Measurements from ENCODE around the gene VSTM2B.

Gene VSTM2B

DNA sequence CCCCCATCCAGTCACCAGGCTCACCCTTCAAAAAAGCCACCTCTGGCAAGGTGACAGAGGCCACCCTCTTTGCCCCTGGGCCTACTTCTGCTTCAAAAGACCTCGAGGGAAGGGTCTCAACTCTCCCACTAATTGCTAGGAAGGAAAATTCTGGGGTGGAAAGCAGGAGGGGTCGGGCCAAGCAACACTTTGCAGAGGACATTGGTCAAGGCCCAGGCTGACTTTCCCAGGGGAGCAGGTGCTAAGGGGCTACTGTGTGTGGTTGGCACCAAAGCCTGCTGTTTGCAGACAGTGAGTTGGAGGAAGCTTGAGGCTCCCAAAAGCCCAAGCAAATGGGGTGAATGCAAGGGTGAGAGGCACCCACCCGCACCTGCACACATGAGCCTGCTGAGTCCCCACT lies 28.6 kb upstream of the VSTM2B start:
- no peak for DNase-seq

DNA sequence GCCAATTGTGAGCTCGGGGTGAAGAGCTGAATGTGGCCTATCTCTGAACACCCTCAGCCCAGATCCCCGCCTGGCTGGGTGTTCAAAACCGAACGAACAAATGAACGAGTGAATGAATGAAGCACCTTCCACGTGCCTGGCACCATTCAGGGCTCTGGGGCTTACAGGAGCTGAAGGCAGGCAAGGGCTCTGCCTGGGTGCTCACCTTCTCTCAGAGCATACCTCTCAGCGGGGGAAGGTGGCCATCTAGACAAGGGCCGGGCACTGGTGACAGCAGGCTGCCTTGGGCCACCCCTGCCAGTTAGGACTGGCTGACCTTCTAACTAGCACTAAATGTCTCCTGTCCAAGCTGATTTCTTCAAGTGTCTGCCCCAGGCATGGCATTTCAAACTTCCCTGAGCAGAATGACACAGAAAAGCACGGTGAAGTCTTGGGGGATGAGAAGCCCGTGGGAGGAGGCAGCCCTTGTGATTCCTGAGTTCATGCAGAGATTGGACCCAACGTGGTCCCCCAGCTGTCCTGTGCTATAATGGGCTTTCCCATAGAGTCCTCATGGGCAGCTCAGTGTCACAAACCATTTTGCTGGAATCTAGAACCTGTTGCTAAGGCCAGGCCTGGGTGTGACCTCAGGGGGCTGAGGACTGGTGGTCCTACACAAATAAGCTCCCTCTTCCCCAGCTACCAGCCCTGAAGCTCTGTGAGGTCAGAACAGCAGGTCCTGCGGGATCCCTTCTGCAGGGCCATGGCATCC lies 27.9 kb upstream of the VSTM2B start:
- DNase-seq: no peak

DNA sequence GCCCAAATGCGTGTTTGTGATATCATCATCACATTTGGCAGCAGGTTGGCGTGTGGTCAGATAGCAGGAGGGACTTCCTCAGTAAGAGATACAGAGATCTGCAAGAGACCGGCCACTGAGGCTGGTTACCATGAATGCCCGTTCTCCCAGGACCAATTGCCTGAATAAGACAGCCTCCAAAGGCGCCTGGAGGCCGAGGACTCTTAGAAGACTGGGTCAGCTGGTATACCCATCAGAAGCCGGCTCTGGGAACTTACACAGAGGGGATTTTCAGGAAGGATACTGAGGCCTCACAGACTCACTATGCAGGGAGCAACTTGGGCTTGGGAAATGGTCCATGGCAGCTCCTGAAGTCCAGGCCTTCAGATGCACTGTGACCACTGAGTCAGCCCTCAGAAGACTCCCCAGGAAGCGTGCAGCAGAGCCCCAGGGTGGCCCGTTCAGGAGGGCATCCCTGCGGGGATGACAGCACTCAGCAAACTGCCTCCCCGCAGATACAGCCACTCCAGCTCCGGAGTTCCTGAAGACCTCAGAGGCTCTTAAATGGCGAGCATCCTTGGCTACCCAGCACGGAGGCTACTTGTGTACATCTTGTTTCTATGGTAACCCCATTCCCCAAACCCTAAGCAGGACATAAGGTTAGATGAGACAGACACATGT lies 26.4 kb upstream of the VSTM2B start:
- DNase-seq: no peak

DNA sequence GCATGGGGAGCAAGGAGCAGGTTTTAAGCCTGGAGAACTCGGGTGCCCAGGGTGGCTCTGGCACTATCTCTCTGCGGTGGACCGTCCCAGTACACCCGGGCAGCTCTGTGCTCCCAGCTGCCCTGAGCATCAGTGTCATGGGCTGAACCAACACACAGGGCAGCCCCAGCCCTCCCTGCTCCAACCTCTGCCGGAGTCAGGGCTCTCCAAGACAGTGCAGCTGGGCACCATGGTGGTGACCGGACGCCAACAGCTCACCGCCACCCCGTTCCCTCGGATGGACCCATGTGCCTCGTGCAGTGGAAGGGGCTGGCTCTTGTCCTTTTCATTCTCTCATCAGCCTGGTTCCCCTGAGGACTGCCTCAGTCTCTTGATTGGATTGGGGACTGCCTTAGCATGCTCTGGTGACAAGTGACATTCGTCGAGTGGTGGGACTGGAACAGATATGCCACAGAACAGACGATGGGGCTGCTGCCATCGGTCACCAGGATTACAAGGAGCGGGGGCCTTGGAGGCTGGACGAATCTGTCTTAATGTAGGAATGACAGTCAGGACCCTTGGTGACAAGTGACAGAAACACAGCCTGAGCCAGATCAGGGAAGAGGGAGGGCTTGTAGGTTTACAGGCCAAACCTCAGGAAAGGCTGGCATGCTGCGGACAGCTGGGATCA lies 25.7 kb upstream of the VSTM2B start:
- DNase-seq: no peak

DNA sequence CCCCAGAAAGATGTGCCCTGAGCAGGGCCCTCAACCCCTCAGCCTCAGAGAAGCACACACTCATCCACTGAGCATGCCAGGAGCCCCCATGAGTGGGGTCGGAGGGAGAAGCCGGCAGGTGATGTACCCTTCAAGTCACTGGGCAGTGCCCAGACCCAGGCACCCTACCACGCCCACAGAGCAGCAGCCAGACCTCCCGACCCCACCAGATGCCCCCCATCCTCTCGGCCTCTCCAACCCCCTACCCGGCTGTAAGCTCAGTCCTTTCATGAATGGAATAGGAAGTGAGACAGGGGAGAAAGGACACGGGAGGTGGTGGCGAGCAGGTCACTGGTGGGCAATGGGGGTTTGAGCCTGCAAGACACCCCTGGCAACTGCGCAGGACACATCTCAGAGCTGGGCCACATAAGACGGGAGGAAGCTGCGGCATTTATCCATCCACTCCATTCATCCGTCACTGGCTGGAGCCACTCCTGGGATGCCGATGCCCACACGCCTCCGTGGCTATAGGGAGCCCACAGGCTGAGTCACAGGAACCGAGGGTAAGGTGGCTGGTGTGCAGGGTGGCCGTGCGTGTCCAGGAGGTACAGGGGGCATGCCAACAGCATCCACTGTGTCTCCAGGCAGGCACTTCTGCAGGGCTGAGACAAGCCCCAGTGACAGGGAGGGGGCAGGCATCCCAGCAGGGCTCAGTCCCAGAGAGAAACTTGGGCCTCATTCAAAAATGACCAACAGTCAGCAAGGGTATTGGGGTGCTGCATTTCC lies 23.8 kb upstream of the VSTM2B start:
- no peak for DNase-seq

DNA sequence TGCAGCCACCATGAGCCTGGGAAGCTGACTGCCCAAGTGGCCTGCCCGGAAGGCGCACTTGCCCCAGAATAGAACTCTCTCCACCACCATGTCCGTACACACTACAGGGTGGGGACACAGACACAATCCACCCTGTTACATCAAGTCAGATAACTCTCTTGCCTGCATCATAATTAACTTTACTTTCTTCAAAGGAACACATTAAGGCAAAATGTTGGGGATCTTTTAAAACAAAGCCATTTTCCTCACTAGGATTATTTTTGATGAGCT lies 23.3 kb upstream of the VSTM2B start:
- DNase-seq: no peak

DNA sequence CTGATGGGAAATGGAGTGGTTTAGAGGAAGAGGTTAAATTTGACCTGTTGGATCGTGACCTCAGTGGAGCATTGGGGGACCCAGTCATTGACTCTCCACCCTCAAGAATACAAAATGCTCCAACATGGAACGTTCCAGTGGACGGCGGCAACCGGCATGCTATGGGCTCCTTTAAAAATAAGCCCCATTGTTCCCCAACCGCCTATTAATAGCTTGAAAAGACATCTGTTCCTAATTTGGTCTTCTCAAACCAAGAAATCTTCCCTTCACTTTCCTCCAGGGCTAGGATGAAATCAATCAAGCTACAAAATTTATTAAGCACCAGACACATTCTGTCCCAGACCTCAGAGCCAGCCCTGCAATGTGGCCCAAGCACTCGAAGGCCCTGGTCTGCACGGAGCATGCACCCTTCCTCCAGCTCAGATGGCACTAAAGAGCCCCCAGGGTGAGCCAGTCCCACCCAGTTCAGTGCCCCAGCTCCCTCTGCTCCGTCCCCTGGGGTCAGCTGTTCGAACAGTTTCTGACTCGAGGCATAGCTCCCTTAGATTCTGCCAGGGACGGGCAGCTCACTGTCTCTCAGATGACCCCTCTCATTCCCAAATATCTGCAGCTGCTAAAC lies 22.5 kb upstream of the VSTM2B start:
- no peak for DNase-seq

DNA sequence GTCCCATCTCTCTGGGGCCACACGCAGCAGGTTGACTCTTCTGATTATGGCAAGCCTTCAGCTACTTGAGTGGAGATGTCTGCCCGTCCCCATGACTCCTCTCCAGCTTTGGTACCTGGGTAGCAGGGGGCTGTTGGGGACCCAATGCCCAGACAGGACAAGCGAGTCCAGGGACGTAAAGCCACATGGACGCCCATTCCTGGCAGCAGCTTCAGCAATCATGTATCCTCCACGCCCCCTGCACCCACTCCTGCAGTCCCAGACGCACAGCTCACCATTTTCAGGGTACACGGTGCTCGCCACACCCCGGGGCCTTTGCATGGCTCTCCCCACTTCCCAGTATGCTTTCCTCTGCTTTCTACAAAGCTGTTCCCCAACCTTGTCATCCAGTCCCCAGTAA lies 22.0 kb upstream of the VSTM2B start:
- DNase-seq: no peak

DNA sequence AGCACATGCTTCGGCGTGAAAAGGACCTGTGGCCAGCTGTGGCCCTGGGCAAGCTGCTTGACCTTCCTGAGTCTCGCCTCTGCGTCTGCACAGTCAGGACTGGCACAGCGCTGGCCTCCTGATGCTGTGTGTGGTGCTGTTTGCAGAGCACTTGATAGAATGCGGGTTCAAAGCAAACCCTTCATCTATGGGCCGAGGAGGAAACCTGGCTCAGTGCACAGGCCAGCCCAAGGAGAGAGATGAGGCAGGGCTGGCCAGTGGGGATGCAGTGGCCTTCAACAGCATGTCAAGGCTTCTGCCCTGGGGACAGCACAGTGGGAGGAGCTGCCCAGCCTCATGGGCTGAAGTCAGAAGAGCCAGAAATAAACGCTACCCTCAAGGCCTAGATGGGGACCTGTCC lies 21.3 kb upstream of the VSTM2B start:
- DNase-seq: no peak

DNA sequence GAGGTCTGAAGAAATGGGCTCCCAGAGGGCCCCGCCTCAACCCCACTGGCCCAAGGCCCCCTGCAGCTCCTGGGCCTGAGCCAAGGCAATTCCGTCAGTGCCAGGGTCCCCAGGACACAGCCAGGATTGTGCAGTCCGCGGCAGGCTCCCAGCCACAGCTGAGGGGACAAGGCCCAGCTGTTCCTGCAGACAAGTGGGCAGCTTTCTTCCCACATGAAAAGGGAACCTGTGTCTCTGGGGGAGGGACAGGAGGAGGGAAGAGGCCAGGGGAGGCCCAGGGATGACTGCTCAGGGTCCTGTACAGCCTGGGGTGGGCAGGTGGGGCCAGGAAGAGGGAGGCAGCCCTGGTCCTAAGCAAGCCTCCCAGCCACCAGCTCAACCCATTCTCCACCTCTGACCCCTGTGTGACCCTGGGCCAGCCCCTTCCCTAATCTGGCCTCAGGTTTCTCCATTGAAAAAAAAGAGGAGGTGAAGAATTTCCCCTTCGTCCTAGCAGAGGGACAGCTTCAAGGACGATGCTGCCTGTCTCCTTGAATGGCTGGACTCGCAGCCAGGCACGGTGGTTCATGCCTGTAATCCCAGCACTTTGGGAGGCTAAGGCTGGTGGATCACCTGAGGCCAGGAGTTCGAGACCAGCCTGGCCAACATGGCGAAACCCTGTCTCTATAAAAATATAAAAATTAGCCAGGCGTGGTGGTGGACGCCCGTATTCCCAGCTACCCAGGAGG lies 20.5 kb upstream of the VSTM2B start:
- DNase-seq: no peak

DNA sequence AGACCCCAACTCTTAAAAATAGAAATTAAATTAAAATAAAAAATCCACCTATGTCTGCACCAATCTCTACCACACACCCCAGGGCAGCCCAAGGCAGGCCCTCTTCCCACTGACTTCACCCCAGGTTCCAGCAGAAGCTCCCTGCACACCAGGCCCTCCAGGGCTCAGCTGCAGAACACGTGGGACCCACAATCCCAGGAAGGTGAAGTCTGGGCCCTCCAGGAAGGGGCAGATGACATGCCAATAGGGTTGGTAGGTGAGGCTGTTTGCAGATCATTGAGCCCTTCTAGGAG lies 19.2 kb upstream of the VSTM2B start:
- no peak for DNase-seq

DNA sequence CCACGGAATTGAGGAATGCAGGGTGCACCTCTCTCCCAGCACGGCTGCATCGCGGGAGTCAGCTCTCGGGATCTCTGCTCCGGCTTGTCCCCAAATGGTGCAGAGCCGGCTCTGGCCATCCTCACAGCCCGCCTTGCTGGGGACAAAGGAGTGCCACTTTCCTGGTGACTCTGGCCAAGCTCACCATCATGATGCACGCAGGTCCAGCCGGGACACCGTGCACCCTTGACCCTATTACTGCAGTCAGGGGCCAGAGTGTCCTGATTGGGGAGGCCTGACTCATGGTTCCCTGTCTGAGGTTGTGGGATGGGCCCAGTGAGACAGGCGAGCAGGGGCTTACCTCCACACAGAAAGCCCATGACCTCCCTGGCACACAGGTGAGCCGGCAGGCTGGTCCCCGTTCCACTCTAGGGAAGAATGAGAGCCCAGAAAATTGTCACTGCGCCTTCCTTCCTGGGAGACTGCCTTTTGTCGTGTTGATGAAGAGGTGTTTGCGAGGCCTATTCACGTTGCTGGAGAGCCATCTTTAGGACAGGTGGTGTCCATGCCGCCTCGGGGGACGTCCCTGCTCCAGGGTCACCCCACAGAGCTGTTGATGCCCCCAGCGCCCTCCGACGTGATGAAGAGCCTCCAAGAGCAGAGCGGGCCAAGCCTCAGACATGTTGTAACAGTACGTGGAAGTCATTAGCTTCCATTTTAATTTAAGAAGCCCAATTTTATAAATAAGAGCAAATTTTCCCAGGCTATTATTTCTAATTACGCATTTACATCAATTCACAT lies 18.5 kb upstream of the VSTM2B start:
- DNase-seq: no peak

DNA sequence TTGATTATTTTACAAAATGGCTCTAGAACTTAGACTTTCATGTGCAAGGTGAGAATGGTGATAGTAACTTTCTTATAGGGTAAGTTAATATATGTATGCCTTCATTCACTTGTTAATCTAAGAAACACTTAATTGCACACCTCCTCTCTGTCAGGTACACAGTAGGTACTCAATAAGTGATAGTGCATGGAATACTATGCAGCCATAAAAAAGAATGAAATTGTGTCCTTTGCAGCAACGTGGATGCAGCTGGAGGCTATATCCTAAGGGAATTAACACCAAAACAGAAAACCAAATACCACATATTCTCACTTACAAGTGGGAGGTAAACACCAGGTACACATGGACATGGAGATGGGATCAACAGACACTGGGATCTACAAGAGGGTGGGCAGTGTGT lies 17.6 kb upstream of the VSTM2B start:
- no peak for DNase-seq

DNA sequence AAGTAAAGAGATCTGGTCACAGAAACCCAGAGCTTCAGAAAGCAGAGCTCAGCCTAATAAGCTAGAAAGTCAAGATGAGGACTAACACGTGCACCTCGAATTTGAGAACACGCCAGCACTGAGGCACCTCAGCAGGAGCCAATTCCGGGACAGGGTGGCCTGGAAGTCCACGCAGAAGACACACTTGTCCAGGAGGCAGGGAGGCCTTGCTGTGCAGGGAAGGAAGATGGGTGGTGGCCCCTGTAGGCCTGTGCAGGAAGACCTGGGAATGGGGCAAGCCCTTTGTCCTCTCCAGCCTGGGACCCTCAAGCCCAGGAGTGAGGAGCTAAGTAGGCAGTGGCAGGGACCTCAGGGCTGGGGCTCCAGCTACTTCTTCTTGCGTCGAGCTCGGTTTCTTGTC lies 16.3 kb upstream of the VSTM2B start:
- no peak for DNase-seq

DNA sequence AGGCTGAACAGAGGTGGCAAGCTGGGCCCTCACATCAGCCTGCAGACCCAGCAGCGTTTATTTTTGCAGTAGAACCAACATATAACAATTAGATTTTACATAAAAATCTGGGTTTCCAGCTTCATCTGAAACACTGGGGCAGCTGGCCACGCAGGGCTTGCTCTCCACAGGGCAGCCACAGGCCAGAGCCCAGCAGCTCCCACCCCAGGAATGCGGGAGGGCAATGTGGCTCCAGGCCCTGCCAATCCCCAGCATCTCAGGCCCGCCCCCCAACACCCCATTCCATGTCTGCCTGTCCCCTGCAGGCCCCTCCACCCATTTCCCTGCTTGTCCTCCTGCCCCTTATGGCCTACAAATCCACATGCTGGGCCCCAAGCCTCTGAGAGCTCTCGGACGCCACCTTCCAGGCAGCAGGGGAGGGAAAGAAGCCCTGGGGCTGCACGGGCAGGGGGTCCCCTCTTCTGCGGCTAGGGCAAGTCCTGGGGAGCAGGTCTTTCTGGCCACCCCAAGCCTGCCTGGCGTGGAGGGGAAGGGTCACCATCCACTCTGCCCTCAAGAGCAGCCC lies 15.0 kb upstream of the VSTM2B start:
- no peak for DNase-seq

DNA sequence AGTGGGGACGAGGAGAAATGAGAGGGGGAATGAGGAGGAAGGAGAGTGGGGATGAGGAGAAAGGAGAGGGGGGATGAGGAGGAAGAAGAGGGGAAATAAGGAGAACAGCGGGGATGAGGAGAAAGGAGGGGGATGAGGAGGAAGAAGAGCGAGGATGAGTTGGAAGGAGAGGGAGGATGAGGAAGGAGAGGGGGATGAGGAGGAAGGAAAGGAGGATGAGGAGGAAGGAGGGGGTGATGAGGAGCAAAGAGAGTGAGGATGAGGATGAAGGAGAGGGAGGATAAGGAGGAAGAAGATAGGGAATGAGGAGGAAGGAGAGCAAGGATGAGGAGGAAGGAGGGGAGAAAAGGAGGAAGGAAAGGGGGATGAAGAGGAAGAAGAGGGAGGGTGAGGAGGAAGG lies 14.0 kb upstream of the VSTM2B start:
- DNase-seq: no peak

DNA sequence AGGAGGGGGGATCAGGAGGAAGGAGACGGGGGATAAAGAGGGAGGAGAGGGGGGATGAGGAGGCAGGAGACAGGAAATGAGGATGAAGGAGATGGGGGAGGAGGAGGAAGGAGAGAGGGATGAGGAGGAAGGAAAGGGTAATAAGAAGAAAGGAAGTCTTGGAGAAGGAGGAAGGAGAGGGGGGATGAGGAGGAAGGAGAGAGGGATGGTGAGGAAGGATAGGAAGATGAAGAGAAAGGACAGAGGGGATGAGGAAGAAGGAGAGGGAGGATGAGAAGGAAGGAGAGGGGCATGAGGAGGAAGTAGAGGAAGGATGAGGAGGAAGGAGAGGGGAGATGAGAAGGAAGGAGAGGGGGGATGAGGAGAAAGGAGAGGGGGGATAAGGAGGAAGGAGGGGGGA lies 13.0 kb upstream of the VSTM2B start:
- DNase-seq: no peak

DNA sequence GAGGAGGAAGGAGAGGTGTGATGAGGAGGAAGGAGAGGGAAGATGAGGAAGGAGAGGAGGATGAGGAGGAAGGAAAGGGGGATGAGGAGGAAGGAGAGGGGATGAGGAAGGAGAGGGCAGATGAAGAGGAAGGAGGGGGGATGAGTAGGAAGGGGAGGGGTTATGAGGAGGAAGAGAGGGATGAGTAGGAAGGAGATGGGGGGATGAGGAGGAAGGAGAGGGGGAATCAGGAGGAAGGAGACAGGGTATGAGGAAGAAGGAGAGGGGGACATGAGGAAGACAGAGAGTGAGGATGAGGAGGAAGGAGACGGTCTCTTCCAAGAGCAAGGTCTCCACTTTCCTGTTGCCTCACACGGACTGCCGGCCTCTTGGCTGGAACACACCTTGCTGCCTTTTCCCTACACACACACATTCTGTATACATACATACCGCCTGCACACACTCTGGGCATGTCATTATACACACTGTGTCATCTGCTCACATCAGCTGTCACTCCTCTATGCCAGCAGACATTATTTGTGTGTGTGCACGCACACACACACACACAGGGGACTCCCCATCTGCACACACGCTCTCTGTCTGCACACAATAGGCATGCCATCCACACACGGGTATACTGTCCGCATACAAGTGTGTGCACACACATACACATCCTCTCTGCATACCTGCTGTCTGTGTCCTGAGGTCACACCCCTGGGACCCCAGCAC lies 11.1 kb upstream of the VSTM2B start:
- no peak for DNase-seq

DNA sequence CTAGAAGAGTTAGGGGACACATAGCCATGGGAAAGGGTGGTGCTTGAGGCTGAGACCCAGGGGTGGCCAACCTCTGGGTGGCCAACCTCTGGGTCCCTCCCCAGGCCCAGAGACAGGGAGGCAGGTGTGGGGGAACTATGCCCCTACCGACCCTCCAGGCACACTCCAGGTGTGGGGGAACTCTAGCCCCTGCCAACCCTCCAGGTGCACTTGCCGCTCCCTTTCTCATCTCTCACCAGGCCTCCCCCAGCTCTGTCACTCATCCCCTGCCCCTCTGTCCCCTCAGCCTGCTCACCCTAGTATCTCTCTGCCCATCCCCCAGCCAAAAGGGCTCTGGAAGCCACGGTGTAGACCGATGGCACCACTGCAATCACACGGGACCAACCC lies 10.6 kb upstream of the VSTM2B start:
- DNase-seq: no peak

DNA sequence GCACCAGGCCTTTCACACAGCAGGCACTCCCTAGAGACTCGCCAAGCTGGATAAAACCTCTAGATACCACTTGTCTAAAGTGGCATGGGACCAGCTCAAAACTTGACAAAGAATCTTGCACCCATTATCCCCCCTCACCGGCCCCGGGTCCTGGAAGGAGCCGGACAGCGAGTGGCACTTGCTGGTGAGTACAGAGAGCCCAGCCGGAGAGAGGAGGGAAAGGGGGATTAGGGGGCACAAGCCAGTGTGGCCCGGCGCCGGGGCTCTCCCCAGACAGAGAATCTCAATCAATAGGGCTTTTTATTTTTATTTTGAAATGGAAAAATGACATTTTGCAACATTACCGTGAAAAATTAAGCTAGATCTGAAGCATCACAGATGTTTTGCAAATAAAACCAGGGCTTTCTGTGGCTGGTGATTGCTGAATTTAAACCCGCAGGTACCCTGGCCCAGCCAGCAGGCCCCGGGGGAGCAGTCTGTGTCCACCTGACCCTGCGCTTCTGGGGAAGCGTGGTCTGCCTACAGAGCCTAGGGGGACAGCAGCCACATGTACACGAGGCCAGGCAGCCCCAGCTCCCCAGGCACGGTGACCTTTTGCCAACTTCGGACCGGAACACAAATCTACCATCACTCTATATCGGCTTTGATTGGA lies 10.0 kb upstream of the VSTM2B start:
- no peak for DNase-seq

DNA sequence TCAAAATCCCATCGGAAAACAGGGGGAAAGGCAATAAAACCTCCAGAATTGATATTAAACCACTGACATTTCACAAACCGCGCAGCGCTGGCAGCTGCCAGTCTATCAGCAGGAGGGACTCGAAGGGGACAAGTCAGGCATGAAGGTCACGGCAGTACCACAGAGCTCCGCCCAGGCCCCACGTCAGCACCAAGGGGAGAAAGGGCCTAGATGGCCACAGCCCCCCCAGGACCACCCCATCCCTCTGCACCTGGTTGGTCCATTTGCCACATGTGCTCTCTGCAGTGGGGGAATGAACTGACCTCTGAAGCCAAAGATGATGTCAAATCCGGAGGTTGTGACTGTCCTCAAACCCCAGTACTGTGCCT lies 9.5 kb upstream of the VSTM2B start:
- DNase-seq: no peak
